Right renal cortex interstitium (tissue), 3 donors: ENCODE data around the gene PSORS1C1. TPM values are rescaled to one million over a fixed set of nuclear protein-coding genes. Genes with fewer than 3 reads are reported as not detected.
"Not testable (repeated sequence)": the region's sequence is repeated elsewhere in the genome, so short reads cannot be mapped to it uniquely, and the experiment has no call there.

Experiments used
- DNase-seq, 3 donors: peaks; one replicate each; pipeline ENCODE4 v3.0.0-alpha.2; 2013; ENCODE audit warnings: low read depth in 3 of 3, low spot score in 2 of 3
- polyA plus RNA-seq, 3 donors: library from polyadenylated mRNA; unstranded; fragments of 120-200 nt; gene quantifications; one replicate each; pipeline ENCODE4 v1.2.1, GENCODE V29; 2013; ENCODE audit not compliant: insufficient read length in 3 of 3

PSORS1C1 gene
- polyA plus RNA-seq, 3 donors, result 0.14 to 0.40 TPM; not detected in 1

- DNase-seq, result no peak
Measured at GRCh38 chr6:31156641-31157040, 42.0 kb downstream of the PSORS1C1 start.

- DNase-seq, result no peak
Measured at GRCh38 chr6:31157513-31158139, 43.0 kb downstream of the PSORS1C1 start, which contains the start of gene CCHCR1. Gene CCHCR1 (minus strand): TSS chr6:31157802. CDS start chr6:31157600, 202 bp downstream.

- peak; percentile 97 to 99 (median 99) for DNase-seq
Measured at GRCh38 chr6:31158140-31158862, 43.7 kb downstream of the PSORS1C1 start, which contains the start of gene TCF19. Gene TCF19 (plus strand): TSS chr6:31158589. CDS start chr6:31159470, 881 bp downstream.

- DNase-seq, result no peak
Measured at GRCh38 chr6:31158863-31159855, 44.6 kb downstream of the PSORS1C1 start.

GRCh38 chr6:31161216-31162126, 46.9 kb downstream of the PSORS1C1 start:
- no peak for DNase-seq

- DNase-seq, result no peak
Measured at GRCh38 chr6:31162463-31163165, 48.0 kb downstream of the PSORS1C1 start.

- no peak for DNase-seq
Measured at GRCh38 chr6:31163922-31164321, 49.3 kb downstream of the PSORS1C1 start.

- not testable (repeated sequence) for DNase-seq
Measured at GRCh38 chr6:31164475-31165063, 50.0 kb downstream of the PSORS1C1 start.

GRCh38 chr6:31165064-31165832, 50.6 kb downstream of the PSORS1C1 start:
- not testable (repeated sequence) for DNase-seq

- DNase-seq, result no peak
Measured at GRCh38 chr6:31165986-31166385, 51.4 kb downstream of the PSORS1C1 start.

- no peak for DNase-seq
Measured at GRCh38 chr6:31168606-31169005, 54.0 kb downstream of the PSORS1C1 start.

- DNase-seq, result no peak
Measured at GRCh38 chr6:31169123-31169857, 54.7 kb downstream of the PSORS1C1 start.

GRCh38 chr6:31169858-31170599, 55.4 kb downstream of the PSORS1C1 start:
- not testable (repeated sequence) for DNase-seq

GRCh38 chr6:31170600-31170881, 55.9 kb downstream of the PSORS1C1 start, which contains the start of gene POU5F1:
Gene POU5F1 (minus strand): TSS chr6:31170682. CDS start chr6:31170620, 62 bp downstream.
- DNase-seq, result no peak

GRCh38 chr6:31170987-31171671, 56.5 kb downstream of the PSORS1C1 start:
- no peak for DNase-seq
